Neural progenitor cell (in vitro differentiated cells): ENCODE data around the gene URAD. TPM values are rescaled to one million over a fixed set of nuclear protein-coding genes. Genes with fewer than 3 reads are reported as not detected.
A peak's percentile ranks its signal among the peaks of the same experiment; 100 is the strongest.

Source experiments
- DNase-seq: peaks from one replicate; pipeline ENCODE4 v3.0.0-alpha.2; 2016; ENCODE audit warnings: low spot score
- H2AFZ ChIP-seq: fragments of 200-600 bp; sonication (generic); replicated peaks from 2 replicates; pipeline ENCODE4 v1.6.1; 2016; ENCODE audit warnings: antibody characterized with exemption
- H3F3A ChIP-seq: fragments of 200-600 bp; sonication (generic); 2 replicates; pipeline ENCODE4 v1.6.1; 2016; ENCODE audit warnings: antibody characterized with exemption, low read depth
- H3K27ac ChIP-seq: fragments of 200-600 bp; sonication (generic); 2 replicates; pipeline ENCODE4 v1.5.1; 2016; ENCODE audit warnings: mild to moderate bottlenecking
- H3K27me3 ChIP-seq: fragments of 200-600 bp; sonication (generic); 2 replicates; pipeline ENCODE4 v1.6.1; 2016; ENCODE audit warnings: mild to moderate bottlenecking, moderate library complexity
- H3K36me3 ChIP-seq: fragments of 200-600 bp; sonication (generic); 2 replicates; pipeline ENCODE4 v1.5.1; 2016
- H3K4me1 ChIP-seq: fragments of 200-600 bp; sonication (generic); 2 replicates; pipeline ENCODE4 v1.6.1; 2016; ENCODE audit warnings: mixed run types
- H3K4me2 ChIP-seq: fragments of 200-600 bp; sonication (generic); 2 replicates; pipeline ENCODE4 v1.6.1; 2016
- H3K4me3 ChIP-seq: fragments of 200-600 bp; sonication (generic); 2 replicates; pipeline ENCODE4 v1.5.1; 2016
- H3K79me2 ChIP-seq: fragments of 200-600 bp; sonication (generic); 2 replicates; pipeline ENCODE4 v1.6.1; 2016; ENCODE audit warnings: low read depth
- H3K9ac ChIP-seq: fragments of 200-600 bp; sonication (generic); 2 replicates; pipeline ENCODE4 v1.6.1; 2016
- H3K9me3 ChIP-seq: fragments of 200-600 bp; sonication (generic); 2 replicates; pipeline ENCODE4 v1.5.1; 2016; ENCODE audit warnings: low read depth
- H4K20me1 ChIP-seq: fragments of 200-600 bp; sonication (generic); 2 replicates; pipeline ENCODE4 v1.6.1; 2016; ENCODE audit warnings: low read depth
- H3K27ac Mint-ChIP-seq: 3 replicates; pipeline ENCODE4 v1.8.0; 2021; ENCODE audit warnings: mixed read lengths
- H3K27me3 Mint-ChIP-seq: 2 replicates; pipeline ENCODE4 v1.8.0; 2022; ENCODE audit warnings: low read depth, mild to moderate bottlenecking, inconsistent platforms, moderate library complexity, mixed read lengths; ENCODE audit not compliant: insufficient read depth
- H3K36me3 Mint-ChIP-seq: 3 replicates; pipeline ENCODE4 v1.8.0; 2021; ENCODE audit warnings: mixed read lengths
- H3K4me1 Mint-ChIP-seq: 3 replicates; pipeline ENCODE4 v1.8.0; 2021; ENCODE audit warnings: mixed read lengths
- H3K4me3 Mint-ChIP-seq: 3 replicates; pipeline ENCODE4 v1.8.0; 2021; ENCODE audit warnings: mild to moderate bottlenecking, moderate library complexity, mixed read lengths
- H3K9me3 Mint-ChIP-seq: 3 replicates; pipeline ENCODE4 v1.8.0; 2020; ENCODE audit warnings: mixed read lengths
- CTCF ChIP-seq: fragments of 200-600 bp; sonication (generic); IDR thresholded peaks from 2 replicates; pipeline ENCODE4 v1.5.1; 2017; ENCODE audit warnings: antibody characterized with exemption, mild to moderate bottlenecking
- EZH2 ChIP-seq: fragments of 200-600 bp; sonication (generic); IDR thresholded peaks from 2 replicates; pipeline ENCODE4 v1.6.1; 2017; ENCODE audit warnings: antibody characterized with exemption, mild to moderate bottlenecking, moderate library complexity
- EZH2phosphoT487 ChIP-seq: fragments of 200-600 bp; sonication (generic); IDR thresholded peaks from 2 replicates; pipeline ENCODE4 v1.6.1; 2017; ENCODE audit warnings: antibody characterized with exemption
- total RNA-seq: library from RNA; depleted of rRNA; stranded (reverse); fragments of >200 nt; gene quantifications from 2 replicates; pipeline ENCODE4 v1.2.3, GENCODE V29; 2015; ENCODE audit warnings: low replicate concordance

Gene URAD
- total RNA-seq, 1 donor from 2014 or later = not detected

GRCh38 chr13:27956576-27957300 lies 31.8 kb downstream of the URAD start:
- no peak overlapping the region for H3K27ac ChIP-seq
- H3F3A ChIP-seq = peaks cover 12% of the 10 kb centered on the region
- peaks cover 6% of the 10 kb centered on the region for H3K4me1 Mint-ChIP-seq
- no peak overlapping the region for H2AFZ ChIP-seq
- no peaks in the 10 kb centered on the region for H3K36me3 Mint-ChIP-seq
- no peak overlapping the region for H3K4me3 Mint-ChIP-seq
- H3K4me1 ChIP-seq = no peaks in the 10 kb centered on the region
- H4K20me1 ChIP-seq = peaks cover 71% of the 10 kb centered on the region
- H3K9ac ChIP-seq = no peak overlapping the region
- no peak overlapping the region for H3K27ac Mint-ChIP-seq
- TF ChIP-seq CTCF = no peak
- no peak for TF ChIP-seq EZH2
- peak; percentile 38 for TF ChIP-seq EZH2phosphoT487
- peaks cover 100% of the 10 kb centered on the region for H3K27me3 ChIP-seq
- no peak for DNase-seq
- no peaks in the 10 kb centered on the region for H3K9me3 ChIP-seq
- no peaks in the 10 kb centered on the region for H3K9me3 Mint-ChIP-seq
- H3K4me3 ChIP-seq = no peak overlapping the region
- no peaks in the 10 kb centered on the region for H3K79me2 ChIP-seq
- H3K27me3 Mint-ChIP-seq = peaks cover 79% of the 10 kb centered on the region
- H3K36me3 ChIP-seq = no peaks in the 10 kb centered on the region
- no peak overlapping the region for H3K4me2 ChIP-seq

GRCh38 chr13:27955014-27955591 lies 33.4 kb downstream of the URAD start:
- no peak overlapping the region for H3K4me3 ChIP-seq
- H3K27me3 Mint-ChIP-seq = peaks cover 76% of the 10 kb centered on the region
- H3K9ac ChIP-seq = no peak overlapping the region
- H3K36me3 Mint-ChIP-seq = no peaks in the 10 kb centered on the region
- no peak for TF ChIP-seq CTCF
- TF ChIP-seq EZH2 = no peak
- TF ChIP-seq EZH2phosphoT487 = no peak
- no peak overlapping the region for H3K4me3 Mint-ChIP-seq
- no peak overlapping the region for H2AFZ ChIP-seq
- no peaks in the 10 kb centered on the region for H3K9me3 ChIP-seq
- H3K4me1 Mint-ChIP-seq = peaks cover 2% of the 10 kb centered on the region
- no peaks in the 10 kb centered on the region for H3K36me3 ChIP-seq
- peaks cover 4% of the 10 kb centered on the region for H3F3A ChIP-seq
- H4K20me1 ChIP-seq = peaks cover 55% of the 10 kb centered on the region
- H3K4me2 ChIP-seq = no peak overlapping the region
- no peak overlapping the region for H3K27ac ChIP-seq
- no peaks in the 10 kb centered on the region for H3K79me2 ChIP-seq
- no peak for DNase-seq
- peaks cover 100% of the 10 kb centered on the region for H3K27me3 ChIP-seq
- H3K9me3 Mint-ChIP-seq = no peaks in the 10 kb centered on the region
- no peaks in the 10 kb centered on the region for H3K4me1 ChIP-seq
- H3K27ac Mint-ChIP-seq = no peak overlapping the region

- Mint-ChIP-seq H3K27ac (no peak overlapping the region), H3K27me3 (peaks cover 77% of the 10 kb centered on the region)
Measured at GRCh38 chr13:27954406-27954851, 34.1 kb downstream of the URAD start.

More at GRCh38 chr13:27954406-27954851, 34.1 kb downstream of the URAD start:
- Histone ChIP-seq H3K36me3 (no peaks in the 10 kb centered on the region), H3K79me2 (no peaks in the 10 kb centered on the region), H3K9ac (no peak overlapping the region), H3K27ac (no peak overlapping the region), H3F3A (no peaks in the 10 kb centered on the region), H2AFZ (peak overlapping the region; percentile 47), H3K4me1 (no peaks in the 10 kb centered on the region), H4K20me1 (peaks cover 48% of the 10 kb centered on the region), H3K9me3 (no peaks in the 10 kb centered on the region), H3K4me3 (peak overlapping the region; percentile 45), H3K27me3 (peaks cover 100% of the 10 kb centered on the region), H3K4me2 (peak overlapping the region; percentile 75)
- H3K36me3 Mint-ChIP-seq = no peaks in the 10 kb centered on the region
- TF ChIP-seq EZH2phosphoT487 = peak; percentile 62
- TF ChIP-seq EZH2 = peak; percentile 96
- no peak for TF ChIP-seq CTCF
- H3K4me3 Mint-ChIP-seq = no peak overlapping the region
- H3K4me1 Mint-ChIP-seq = no peaks in the 10 kb centered on the region
- H3K9me3 Mint-ChIP-seq = no peaks in the 10 kb centered on the region
- peak; percentile 71 for DNase-seq
